GM12891 (cell line): ENCODE data around the gene FKBP11. TPM values are rescaled to one million over a fixed set of nuclear protein-coding genes. Genes with fewer than 3 reads are reported as not detected.

Experiments used
- DNase-seq: peaks from one replicate; pipeline ENCODE4 v3.0.0; 2011; ENCODE audit warnings: low spot score; ENCODE audit not compliant: insufficient read length
- FAIRE-seq: peaks from 2 replicates; lab custom pipeline; 2011; peaks lifted over from hg19 to GRCh38; lab: Jason Lieb, UNC
- PAX5 ChIP-seq: IDR thresholded peaks from 2 replicates; pipeline ENCODE4 v1.6.1; 2011; ENCODE audit warnings: low read length, moderate library complexity, mild to moderate bottlenecking; ENCODE audit not compliant: insufficient read depth, severe bottlenecking
- POLR2A ChIP-seq: IDR thresholded peaks from 2 replicates; pipeline ENCODE4 v1.6.1; 2011; ENCODE audit warnings: low read depth, low read length, control low read depth
- POLR2AphosphoS5 ChIP-seq: IDR thresholded peaks from 2 replicates; pipeline ENCODE4 v1.6.1; 2011; ENCODE audit warnings: low read depth, low read length, control low read depth
- POU2F2 ChIP-seq: IDR thresholded peaks from 2 replicates; pipeline ENCODE4 v1.6.1; 2011; ENCODE audit warnings: low read depth, mild to moderate bottlenecking, control low read depth, low read length, moderate library complexity
- SPI1 ChIP-seq: IDR thresholded peaks from 2 replicates; pipeline ENCODE4 v1.6.1; 2011; ENCODE audit warnings: low read depth, low read length, control low read depth
- TAF1 ChIP-seq: IDR thresholded peaks from 2 replicates; pipeline ENCODE4 v1.6.1; 2011; ENCODE audit warnings: low read depth, low read length, control low read depth
- polyA plus RNA-seq: library from polyadenylated mRNA; unstranded; fragments of >200 nt; gene quantifications from one replicate; pipeline ENCODE4 v1.2.1, GENCODE V29; 2012; ENCODE audit warnings: low read depth, missing spikeins, inconsistent platforms; ENCODE audit not compliant: missing spikeins

The FKBP11 gene
- polyA plus RNA-seq: 43.4 TPM

DNA sequence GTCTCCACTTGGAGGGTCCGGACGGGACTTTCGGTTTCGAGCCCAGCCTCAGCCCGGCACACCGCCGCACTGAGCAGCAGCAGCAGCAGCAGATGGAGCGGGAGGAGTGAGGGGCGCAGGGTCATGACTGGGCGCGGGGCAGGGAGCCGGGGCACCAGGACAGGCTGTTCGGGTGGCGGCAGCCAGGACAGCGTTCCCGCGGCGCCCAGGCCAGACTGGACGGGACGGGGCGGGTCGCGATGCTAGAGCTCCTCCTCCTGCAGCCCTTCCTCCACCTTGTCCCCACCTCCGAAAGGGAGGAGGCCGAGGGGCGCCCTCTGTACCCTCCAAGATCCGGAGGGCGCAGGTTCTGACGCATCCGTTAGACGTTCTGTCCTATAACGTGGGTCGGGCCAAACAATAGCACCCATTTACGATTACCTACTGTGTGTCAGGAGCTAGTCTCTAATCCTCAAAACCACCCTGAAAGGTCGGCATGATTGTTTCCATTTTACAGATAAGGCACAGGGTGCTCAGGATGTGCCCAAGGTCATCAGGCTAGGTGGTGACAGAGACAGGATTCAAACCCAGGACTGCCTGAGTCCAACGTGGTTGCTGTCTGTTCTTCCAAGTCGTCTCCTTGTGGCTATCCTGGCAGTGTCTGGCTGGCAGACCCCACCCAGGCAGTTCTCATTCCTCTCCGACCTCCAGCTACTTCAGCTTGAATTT lies at the start of gene FKBP11:
Gene FKBP11, minus strand, starts transcription at position 189 of the 708 bp plus-strand sequence. Its CDS starts 64 bp downstream, at position 125.
- peak; percentile 91 for FAIRE-seq
- peak; percentile 70 for DNase-seq
- TF ChIP-seq PAX5 (no peak), TAF1 (peak; percentile 55), POLR2AphosphoS5 (peak; percentile 90), POU2F2 (0 out of 2 replicates have a peak, but pooled peaks have one; percentile 65), SPI1 (no peak), POLR2A (peak; percentile 71; the same call in 1 of the 2 replicates)

DNA sequence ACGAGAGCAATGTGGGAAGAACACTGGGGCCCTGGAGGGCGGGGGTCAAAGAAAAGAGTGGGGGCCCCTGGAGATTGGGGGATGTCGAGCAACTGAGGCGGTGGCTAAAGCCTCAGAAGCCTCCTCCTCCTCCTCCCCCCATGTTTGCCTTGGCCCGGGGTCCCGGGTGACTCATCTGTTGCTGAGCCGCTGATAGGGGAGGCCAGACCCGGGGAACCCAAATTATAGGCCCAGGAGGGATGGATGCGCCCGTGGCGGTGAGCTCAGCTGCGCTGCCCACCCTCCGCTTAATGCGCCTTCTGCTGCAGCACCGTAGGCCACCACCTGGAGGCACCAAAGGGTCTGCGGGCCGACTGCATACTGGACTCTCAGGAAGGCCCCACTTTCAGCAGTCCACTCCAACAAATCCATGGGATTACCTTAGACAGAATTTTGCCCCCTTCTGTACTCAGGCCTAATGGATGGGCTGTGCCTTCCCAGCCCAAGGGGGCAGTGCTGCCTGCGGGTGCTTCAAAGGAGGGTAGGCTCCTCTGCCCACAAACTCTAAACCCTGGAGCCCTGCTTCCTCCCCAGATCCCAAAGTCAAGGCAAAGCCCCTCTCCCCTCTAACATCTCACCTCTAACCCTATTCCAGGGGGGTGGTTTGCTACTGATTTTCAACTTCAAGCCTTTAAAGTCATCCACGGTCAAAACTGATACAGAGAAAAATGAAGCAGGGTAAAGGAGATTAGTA lies 48.8 kb upstream of the FKBP11 start:
- no peak for FAIRE-seq
- no peak for DNase-seq
- TF ChIP-seq POU2F2 (no peak), POLR2A (no peak)

DNA sequence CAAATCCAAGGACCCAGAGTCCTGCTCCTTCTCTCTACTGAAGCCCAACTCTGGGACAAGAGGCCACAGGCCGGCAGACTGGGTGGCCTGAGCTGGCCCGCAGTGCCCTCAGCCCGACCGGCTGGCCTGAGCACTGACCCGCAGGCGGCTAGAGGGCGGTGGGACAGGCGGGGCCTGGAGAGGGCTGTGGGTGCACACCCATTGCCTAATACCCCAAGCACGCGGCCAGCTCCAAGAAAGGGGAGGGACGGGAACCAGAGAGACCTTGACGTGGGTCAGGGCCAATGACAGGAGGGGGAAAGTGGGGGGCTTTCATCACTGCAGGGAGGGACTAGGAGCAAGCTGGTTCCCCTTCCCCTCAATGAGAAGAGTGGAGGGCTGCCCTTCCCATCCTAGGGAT lies 48.2 kb upstream of the FKBP11 start:
- TF ChIP-seq SPI1: no peak
- no peak for TF ChIP-seq TAF1
- no peak for TF ChIP-seq POU2F2
- TF ChIP-seq POLR2AphosphoS5: no peak
- no peak for TF ChIP-seq PAX5
- TF ChIP-seq POLR2A: no peak
- FAIRE-seq (no peak), DNase-seq (no peak)

DNA sequence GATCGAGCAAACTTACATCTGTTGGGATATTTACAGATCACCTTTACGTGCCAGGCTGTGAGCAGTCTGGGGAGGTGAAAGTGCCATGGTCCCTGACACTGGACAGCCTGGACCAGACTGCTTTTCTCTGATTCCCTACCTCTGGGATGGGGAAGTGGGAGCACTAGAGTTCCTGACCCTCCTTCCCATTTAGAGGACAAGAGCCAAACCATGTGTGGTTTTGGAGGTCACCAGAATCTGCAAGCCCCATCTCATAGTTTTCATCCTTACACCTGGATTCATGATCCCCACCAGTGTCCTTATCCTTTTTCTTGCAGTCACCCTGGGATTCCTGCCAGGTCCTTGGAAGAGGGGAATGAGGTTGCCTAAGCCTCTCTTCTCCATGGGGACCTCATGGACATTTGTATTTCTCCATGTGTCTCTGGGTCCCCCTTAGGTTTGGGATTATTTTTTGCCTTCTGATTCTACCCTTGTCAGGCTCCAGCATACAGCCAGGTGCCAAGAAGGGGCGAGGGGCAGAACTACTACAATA lies 47.7 kb upstream of the FKBP11 start:
- no peak for TF ChIP-seq POLR2AphosphoS5
- TF ChIP-seq SPI1: no peak
- TF ChIP-seq PAX5: no peak
- TF ChIP-seq POLR2A: no peak
- TF ChIP-seq TAF1: no peak
- TF ChIP-seq POU2F2: no peak
- no peak for FAIRE-seq
- no peak for DNase-seq

DNA sequence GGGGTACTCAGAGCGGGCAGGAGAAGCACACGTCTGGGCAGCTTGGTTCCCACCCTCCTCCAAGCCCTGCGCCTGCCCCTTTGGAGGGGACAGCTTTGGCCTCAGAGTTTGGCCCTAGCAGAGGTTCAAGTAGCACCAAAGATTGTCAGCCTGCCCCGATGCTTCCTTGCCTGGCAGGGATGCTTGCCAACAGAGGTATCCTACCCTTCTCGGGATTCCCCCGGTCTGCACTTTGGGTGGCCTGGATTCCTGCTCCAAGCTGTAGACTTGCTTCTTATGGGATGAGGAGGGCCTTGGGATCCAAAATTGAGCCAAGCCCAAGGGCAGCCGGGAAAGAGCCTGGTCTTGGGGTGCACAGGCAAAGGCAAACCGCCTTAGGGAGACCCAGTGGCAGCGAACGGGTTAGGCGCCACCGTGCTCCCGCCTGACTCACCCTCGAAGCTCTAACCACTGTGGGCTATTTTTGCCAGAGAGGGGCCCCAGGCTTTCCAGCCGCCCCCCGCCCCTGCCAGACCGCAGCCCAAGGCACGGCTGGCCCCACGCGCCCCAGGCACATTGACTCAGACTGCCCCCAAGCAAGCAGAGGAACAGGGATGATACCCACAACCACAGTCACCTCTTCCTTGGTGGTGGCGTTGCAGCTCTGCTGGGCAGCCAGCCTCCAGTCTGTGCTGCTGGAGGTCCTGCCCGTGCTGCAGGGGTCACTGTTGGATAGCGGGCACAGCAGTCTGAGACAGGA lies 47.1 kb upstream of the FKBP11 start:
- FAIRE-seq (peak; percentile 69), DNase-seq (no peak)
- TF ChIP-seq SPI1 (no peak), PAX5 (no peak), TAF1 (no peak), POLR2AphosphoS5 (no peak), POU2F2 (no peak), POLR2A (no peak)

DNA sequence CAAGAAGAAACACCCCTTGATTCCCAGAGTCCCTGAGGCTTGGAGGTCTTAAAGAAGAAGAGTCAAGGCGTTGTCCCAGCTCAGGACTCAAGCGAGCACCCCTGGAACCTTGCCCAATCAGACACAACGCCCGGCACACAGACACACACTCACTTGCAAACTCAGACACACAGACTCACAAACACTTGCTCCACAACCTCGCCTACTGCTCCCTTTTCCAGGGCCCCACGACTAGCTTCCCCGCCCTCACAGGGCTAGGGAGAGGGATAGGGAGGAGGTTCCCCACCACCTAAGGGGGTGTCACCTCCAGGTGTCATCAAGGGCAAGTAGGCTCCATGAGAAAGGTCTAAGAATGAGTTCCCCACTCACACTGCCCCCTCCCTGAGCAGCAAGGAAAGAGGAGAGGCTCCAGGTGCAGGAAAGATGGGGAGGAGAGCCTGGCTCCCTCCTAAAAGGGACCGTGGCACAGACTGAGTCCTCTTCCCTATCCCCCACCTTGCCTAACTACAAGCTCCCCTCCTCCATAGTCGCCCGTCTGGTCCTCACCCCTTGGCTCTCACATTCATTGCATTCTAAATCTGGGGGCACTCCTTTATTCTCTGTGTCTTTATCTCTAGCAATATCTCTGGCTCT lies 45.5 kb upstream of the FKBP11 start:
- FAIRE-seq: no peak
- TF ChIP-seq TAF1 (no peak), PAX5 (no peak), POLR2A (no peak), POU2F2 (no peak), SPI1 (no peak)

DNA sequence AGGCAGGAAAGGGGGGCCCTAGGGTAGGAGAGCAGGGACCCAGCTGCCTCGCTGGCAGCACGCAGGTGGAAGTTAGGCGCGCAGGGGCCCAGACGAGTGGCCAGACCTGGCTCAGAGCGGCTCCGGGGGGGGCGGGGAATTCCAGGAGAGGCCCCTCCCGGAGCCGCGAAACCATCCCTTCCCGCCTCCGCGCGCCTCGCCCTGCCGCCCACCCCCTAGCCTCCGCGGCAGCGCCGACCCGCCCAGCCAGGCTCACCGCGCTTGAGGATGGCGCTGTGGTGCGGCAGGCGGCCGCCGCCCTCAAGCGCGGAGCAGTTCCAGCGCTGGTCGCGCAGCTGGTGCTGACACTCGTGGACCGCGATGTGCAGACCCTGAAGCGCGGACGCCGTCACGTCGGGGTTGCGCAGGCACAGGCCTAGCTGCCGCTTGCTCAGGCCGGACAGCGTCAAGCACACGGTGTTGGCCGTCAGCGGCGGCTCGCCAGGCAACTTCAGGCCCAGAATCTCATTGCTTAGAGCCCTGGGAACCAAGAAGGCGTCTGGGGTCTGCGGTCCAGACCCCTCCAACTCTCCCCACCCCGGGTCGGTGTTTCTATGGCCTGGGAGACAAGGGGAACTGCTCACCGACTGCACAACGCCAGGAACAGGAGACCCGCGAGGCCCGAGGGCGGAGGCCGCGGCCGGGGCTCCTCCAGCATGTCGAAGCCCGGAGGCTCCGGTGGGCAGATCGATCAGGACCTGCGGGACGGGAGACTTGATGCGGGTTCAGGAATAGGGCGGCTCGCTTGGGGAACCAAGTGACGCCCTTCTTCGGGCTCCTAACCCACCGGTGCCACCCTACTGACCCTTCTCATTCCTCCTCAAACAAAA lies 44.8 kb upstream of the FKBP11 start:
- TF ChIP-seq POLR2A (no peak), PAX5 (no peak), POLR2AphosphoS5 (no peak)
- FAIRE-seq (peak; percentile 82), DNase-seq (peak; percentile 58)

More for the DNA sequence above, 45.5 kb upstream of the FKBP11 start:
- no peak for DNase-seq

DNA sequence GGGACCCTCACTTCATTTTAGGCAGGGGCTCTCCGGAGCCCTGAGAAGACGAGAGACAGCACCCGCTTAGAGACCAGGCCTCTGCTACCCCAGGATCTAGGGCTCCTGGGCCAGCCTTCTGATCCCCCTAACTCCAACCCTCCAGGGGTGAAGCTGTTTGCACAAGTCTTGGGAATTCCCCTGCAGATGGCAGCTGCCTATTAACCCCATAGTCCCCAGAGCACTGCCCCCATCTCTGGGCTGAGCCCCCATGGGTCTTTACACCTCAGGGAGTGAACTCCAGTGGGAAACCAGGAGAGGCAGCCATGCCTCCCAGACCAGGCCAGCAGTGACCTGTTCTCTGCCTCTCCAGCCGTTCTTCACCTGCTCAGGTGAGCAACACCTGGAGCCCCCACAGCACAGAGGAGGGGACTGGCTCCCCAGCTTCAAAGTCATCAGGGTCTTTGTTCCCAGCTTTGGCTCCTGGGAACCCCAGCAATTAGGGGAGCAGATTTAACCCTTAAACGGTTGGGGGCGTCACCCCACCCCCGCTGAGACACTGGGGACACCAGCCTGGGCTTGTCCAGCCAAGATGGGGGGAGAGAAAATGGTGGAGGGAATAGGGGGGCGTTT lies 44.0 kb upstream of the FKBP11 start:
- TF ChIP-seq TAF1 (no peak), PAX5 (no peak), POU2F2 (no peak), SPI1 (no peak), POLR2A (no peak), POLR2AphosphoS5 (no peak)
- DNase-seq: no peak
- no peak for FAIRE-seq
